Measurements from ENCODE around the gene CCDC137.
"Not testable (repeated sequence)": the region's sequence is repeated elsewhere in the genome, so short reads cannot be mapped to it uniquely, and the experiment has no call there.

Gene CCDC137

GRCh38 chr17:81666342-81667191, at the start of gene CCDC137, which contains the start of gene OXLD1:
TSS of gene CCDC137 (plus strand) at chr17:81666737. CDS start at chr17:81666767, 30 bp downstream.
TSS of gene OXLD1 (minus strand) at chr17:81666605. CDS start at chr17:81666577, 28 bp downstream.
- peak; percentile 87 for DNase-seq

GRCh38 chr17:81616877-81617276, 49.7 kb upstream of the CCDC137 start:
- no peak for DNase-seq

- not testable (repeated sequence) for DNase-seq
Observed at GRCh38 chr17:81618307-81618706, 48.2 kb upstream of the CCDC137 start.

GRCh38 chr17:81621494-81622130, 44.9 kb upstream of the CCDC137 start:
- no peak for DNase-seq

- DNase-seq: no peak
Observed at GRCh38 chr17:81630274-81630673, 36.3 kb upstream of the CCDC137 start.

- no peak for DNase-seq
Observed at GRCh38 chr17:81631482-81631881, 35.1 kb upstream of the CCDC137 start.

- no peak for DNase-seq
Observed at GRCh38 chr17:81635431-81635830, 31.1 kb upstream of the CCDC137 start.

- DNase-seq: no peak
Observed at GRCh38 chr17:81635973-81636504, 30.5 kb upstream of the CCDC137 start.

GRCh38 chr17:81636505-81637288, 29.8 kb upstream of the CCDC137 start, which contains the start of the genes NPLOC4 and TSPAN10:
TSS of gene NPLOC4 (minus strand) at chr17:81637112. CDS start at chr17:81636930, 182 bp downstream.
TSS of gene TSPAN10 (plus strand) at chr17:81637196. CDS start at chr17:81642413, 5,217 bp downstream.
- peak; percentile 62 for DNase-seq

GRCh38 chr17:81638683-81639082, 27.9 kb upstream of the CCDC137 start:
- no peak for DNase-seq

- DNase-seq: no peak
Observed at GRCh38 chr17:81640011-81640410, 26.5 kb upstream of the CCDC137 start.

GRCh38 chr17:81641825-81642489, 24.6 kb upstream of the CCDC137 start:
- DNase-seq: no peak

- DNase-seq: no peak
Observed at GRCh38 chr17:81644496-81644895, 22.0 kb upstream of the CCDC137 start.

GRCh38 chr17:81644976-81645952, 21.3 kb upstream of the CCDC137 start:
- no peak for DNase-seq

GRCh38 chr17:81646869-81647600, 19.5 kb upstream of the CCDC137 start:
- no peak for DNase-seq

- DNase-seq: no peak
Observed at GRCh38 chr17:81647640-81648012, 18.9 kb upstream of the CCDC137 start.

GRCh38 chr17:81648013-81648706, 18.4 kb upstream of the CCDC137 start:
- no peak for DNase-seq

GRCh38 chr17:81648707-81649085, 17.8 kb upstream of the CCDC137 start:
- no peak for DNase-seq

- DNase-seq: no peak
Observed at GRCh38 chr17:81650951-81651350, 15.6 kb upstream of the CCDC137 start.

GRCh38 chr17:81651692-81652091, 14.8 kb upstream of the CCDC137 start:
- DNase-seq: no peak
